Endothelial cell of umbilical vein (primary cell): ENCODE measurements around the gene CAMTA2. TPM values are rescaled to one million over a fixed set of nuclear protein-coding genes. Genes with fewer than 3 reads are reported as not detected.

Experiments
- BruUV-seq: library from RNA; stranded (reverse); fragments of 400-500 nt; replicated peaks from 2 replicates; lab custom pipeline; 2021; lab: Mats Ljungman, UMichigan
- CTCF ChIA-PET: fragments of 300-600, 350-600 bp; sonication (Branson Sonifier 250); formaldehyde crosslinking; loops from one replicate; lab custom pipeline; 2021; ENCODE audit warnings: antibody characterized with exemption, inconsistent platforms; lab: Charles Lee
- POLR2A ChIA-PET: fragments of 300-600, 350-600 bp; sonication (Branson Sonifier 250); formaldehyde crosslinking; loops from one replicate; lab custom pipeline; 2021; ENCODE audit warnings: antibody characterized with exemption, inconsistent platforms; lab: Charles Lee
- DNase-seq: peaks from one replicate; pipeline ENCODE4 v3.0.0-alpha.2; 2011; ENCODE audit warnings: low read depth, low spot score
- FAIRE-seq: peaks from 2 replicates; lab custom pipeline; 2011; peaks lifted over from hg19 to GRCh38; lab: Jason Lieb, UNC
- H2AFZ ChIP-seq: 2 replicates; pipeline ENCODE4 v1.6.0; 2012; ENCODE audit warnings: low read depth, low read length, control low read depth, inconsistent platforms
- H3K27ac ChIP-seq: 2 replicates; pipeline ENCODE4 v1.5.1; 2011; ENCODE audit warnings: low read depth, mild to moderate bottlenecking, control low read depth, low read length, moderate library complexity; ENCODE audit not compliant: insufficient read depth
- H3K27me3 ChIP-seq, 2 experiments: 2 replicates each; pipeline versions ENCODE4 v1.6.0 to v1.6.1; 2011; ENCODE audit warnings: low read length in 2 of 2, mixed read lengths in 1 of 2; ENCODE audit not compliant: control insufficient read depth in 2 of 2, insufficient read depth in 2 of 2
- H3K36me3 ChIP-seq, 2 experiments: 2 replicates in 1 of 2; 3 replicates in 1 of 2; pipeline ENCODE4 v1.5.1; 2011; ENCODE audit warnings: low read length in 2 of 2, mild to moderate bottlenecking in 1 of 2, moderate library complexity in 1 of 2; ENCODE audit not compliant: control insufficient read depth in 2 of 2, insufficient read depth in 2 of 2; ENCODE audit errors: extremely low read depth in 1 of 2
- H3K4me1 ChIP-seq: 3 replicates; pipeline ENCODE4 v1.5.1; 2011; ENCODE audit warnings: mild to moderate bottlenecking, low read length; ENCODE audit not compliant: control insufficient read depth, insufficient read depth; ENCODE audit errors: extremely low read depth
- H3K4me2 ChIP-seq: 2 replicates; pipeline ENCODE4 v1.6.1; 2011; ENCODE audit warnings: low read length, control low read depth, mixed read lengths; ENCODE audit not compliant: insufficient read depth
- H3K4me3 ChIP-seq, 3 experiments: fragments of 200-600 bp in 1 of 3; sonication (generic), shearing (Covaris generic) in 1 of 3; replicated peaks in 1 of 3; 2 replicates each; pipeline ENCODE4 v1.5.1; 2011 to 2016; ENCODE audit warnings: control low read depth in 3 of 3, low read length in 3 of 3, mild to moderate bottlenecking in 2 of 3, inconsistent platforms in 1 of 3, low read depth in 1 of 3, moderate library complexity in 1 of 3; ENCODE audit not compliant: insufficient read depth in 1 of 3
- H3K79me2 ChIP-seq: 2 replicates; pipeline ENCODE4 v1.6.0; 2012; ENCODE audit warnings: low read length, inconsistent platforms; ENCODE audit not compliant: control insufficient read depth, insufficient read depth
- H3K9ac ChIP-seq: replicated peaks from 2 replicates; pipeline ENCODE3; 2011; ENCODE audit warnings: low read length, control low read depth; ENCODE audit not compliant: insufficient read depth; ENCODE audit errors: extremely low read depth
- H3K9me1 ChIP-seq: replicated peaks from 3 replicates; pipeline ENCODE4 v1.6.0; 2011; ENCODE audit warnings: mild to moderate bottlenecking, low read length; ENCODE audit not compliant: control insufficient read depth, insufficient read depth; ENCODE audit errors: extremely low read depth
- H3K9me3 ChIP-seq: replicated peaks from 2 replicates; pipeline ENCODE4 v1.5.1; 2012; ENCODE audit warnings: low read length, inconsistent platforms; ENCODE audit not compliant: control insufficient read depth, insufficient read depth
- H4K20me1 ChIP-seq: replicated peaks from 2 replicates; pipeline ENCODE3; 2011; ENCODE audit warnings: mild to moderate bottlenecking, low read length; ENCODE audit not compliant: control insufficient read depth, insufficient read depth; ENCODE audit errors: extremely low read depth
- CTCF ChIP-seq, 2 donors: IDR thresholded peaks; 1 replicate in 1 of 2; 2 replicates in 1 of 2; pipeline ENCODE4 v1.5.1; 2011; ENCODE audit warnings: low read length in 2 of 2, mild to moderate bottlenecking in 2 of 2, moderate library complexity in 2 of 2, control low read depth in 1 of 2, inconsistent platforms in 1 of 2, low read depth in 1 of 2; ENCODE audit not compliant: insufficient read depth in 1 of 2; ENCODE audit errors: extremely low read depth in 1 of 2
- EZH2 ChIP-seq: IDR thresholded peaks from 2 replicates; pipeline ENCODE4 v1.6.1; 2012; ENCODE audit warnings: borderline replicate concordance, low read depth, mild to moderate bottlenecking, moderate library complexity, low read length, inconsistent platforms; ENCODE audit not compliant: severe bottlenecking
- FOS ChIP-seq: IDR thresholded peaks from 2 replicates; pipeline ENCODE4 v1.6.1; 2011; ENCODE audit warnings: mild to moderate bottlenecking, low read length, moderate library complexity, borderline replicate concordance; ENCODE audit not compliant: insufficient read depth
- JUN ChIP-seq: IDR thresholded peaks from 2 replicates; pipeline ENCODE4 v1.6.1; 2011; ENCODE audit warnings: borderline replicate concordance, low read depth; ENCODE audit not compliant: insufficient read length, insufficient read depth
- MAX ChIP-seq: IDR thresholded peaks from 2 replicates; pipeline ENCODE4 v1.6.1; 2011; ENCODE audit not compliant: insufficient read depth, insufficient read length
- MYC ChIP-seq: IDR thresholded peaks from one replicate; pipeline ENCODE4 v1.6.1; 2011; ENCODE audit warnings: mild to moderate bottlenecking, low read depth, low read length
- POLR2A ChIP-seq: IDR thresholded peaks from 2 replicates; pipeline ENCODE4 v1.6.1; 2012; ENCODE audit warnings: low read depth, mild to moderate bottlenecking, control low read depth, low read length
- POLR2AphosphoS5 ChIP-seq: IDR thresholded peaks from 2 replicates; pipeline ENCODE4 v1.6.1; 2012; ENCODE audit warnings: low read depth, mild to moderate bottlenecking, control low read depth, low read length, moderate library complexity; ENCODE audit not compliant: insufficient read depth
- dilution Hi-C: fragments of 300-500 bp; cut with MboI; formaldehyde crosslinking; loops from one replicate; pipeline ENCODE4 v1.15.0; 2019; ENCODE audit warnings: low sequenced_read_pairs; ENCODE audit not compliant: extremely low pct_ligation_motif_present
- intact Hi-C: fragments of 100-400 bp; cut with micrococcal nuclease; formaldehyde crosslinking; loops from one replicate; pipeline ENCODE4 v1.10.0; 2022
- polyA plus RNA-seq, 4 experiments: library from polyadenylated mRNA; depleted of rRNA in 3 of 4; stranded (reverse) in 3 of 4; unstranded in 1 of 4; fragments of >200 nt; gene quantifications; 2 replicates each; pipeline versions ENCODE4 v1.2.1 to v1.2.3, GENCODE V29; 2011 to 2012; ENCODE audit warnings: missing spikeins in 1 of 4
- total RNA-seq: library from RNA; stranded (reverse); gene quantifications from 2 replicates; pipeline ENCODE4 v1.2.3, GENCODE V29; 2021

CAMTA2 gene
- total and polyA plus RNA-seq, 2 donors (not counting 3 experiments of a cell fraction or from before 2014, with no cell fraction given), result 33.8 to 51.0 TPM

- ChIA-PET POLR2A (interaction anchor here (0.6 to 2.3 kb wide), 2 partner anchors 9 to 18 kb away, joined by 4 to 18 read pairs; partner anchors contain the start of gene SPAG7), CTCF (interaction anchor here (0.7 to 2.8 kb wide), 5 partner anchors 16 to 46 kb away, joined by 3 to 12 read pairs (median 3); partner anchors contain the start of genes CHRNE and SPAG7)
- Histone ChIP-seq H3K4me2 (peak overlapping the region; percentile 88), H3K27ac (peak overlapping the region; percentile 90), H4K20me1 (no peaks in the 10 kb centered on the region), H2AFZ (peak overlapping the region; percentile 51), H3K4me3 (peak overlapping the region; percentile 81 to 99 (median 95)), H3K36me3 (peaks cover 7 to 18% of the 10 kb centered on the region in 2 experiments), H3K9ac (peak overlapping the region; percentile 72), H3K4me1 (peaks cover 44% of the 10 kb centered on the region), H3K9me3 (no peaks in the 10 kb centered on the region), H3K27me3 (no peaks in the 10 kb centered on the region), H3K9me1 (no peaks in the 10 kb centered on the region), H3K79me2 (peaks cover 44% of the 10 kb centered on the region)
- intact Hi-C loops, result loop anchor here (1.0 to 2.0 kb wide), 3 partner anchors 9 to 40 kb away; partner anchors contain the start of genes RNF167, SLC25A11 and SPAG7
- dilution Hi-C loops, result no loop called here
- TF ChIP-seq POLR2AphosphoS5, result peak; percentile 74
- TF ChIP-seq CTCF (IDR thresholded peaks at IDR 0.05; ENCODE audit: extremely low read depth in 1 of 2, insufficient read depth in 1 of 2, low read depth in 1 of 2, low read length in 2 of 2), result no peak
- no peak for TF ChIP-seq MAX
- no peak for TF ChIP-seq FOS
- no peak for TF ChIP-seq EZH2
- TF ChIP-seq MYC, result no peak
- TF ChIP-seq POLR2A, result peak; percentile 51
- no peak for TF ChIP-seq JUN
- BruUV-seq, result no TSS peak
- DNase-seq (peak; percentile 88), FAIRE-seq (no peak)
Measured at GRCh38 chr17:4948931-4949320, 38.5 kb downstream of the CAMTA2 start.
